ENCODE measurements around the gene TXNL4A.

DNA sequence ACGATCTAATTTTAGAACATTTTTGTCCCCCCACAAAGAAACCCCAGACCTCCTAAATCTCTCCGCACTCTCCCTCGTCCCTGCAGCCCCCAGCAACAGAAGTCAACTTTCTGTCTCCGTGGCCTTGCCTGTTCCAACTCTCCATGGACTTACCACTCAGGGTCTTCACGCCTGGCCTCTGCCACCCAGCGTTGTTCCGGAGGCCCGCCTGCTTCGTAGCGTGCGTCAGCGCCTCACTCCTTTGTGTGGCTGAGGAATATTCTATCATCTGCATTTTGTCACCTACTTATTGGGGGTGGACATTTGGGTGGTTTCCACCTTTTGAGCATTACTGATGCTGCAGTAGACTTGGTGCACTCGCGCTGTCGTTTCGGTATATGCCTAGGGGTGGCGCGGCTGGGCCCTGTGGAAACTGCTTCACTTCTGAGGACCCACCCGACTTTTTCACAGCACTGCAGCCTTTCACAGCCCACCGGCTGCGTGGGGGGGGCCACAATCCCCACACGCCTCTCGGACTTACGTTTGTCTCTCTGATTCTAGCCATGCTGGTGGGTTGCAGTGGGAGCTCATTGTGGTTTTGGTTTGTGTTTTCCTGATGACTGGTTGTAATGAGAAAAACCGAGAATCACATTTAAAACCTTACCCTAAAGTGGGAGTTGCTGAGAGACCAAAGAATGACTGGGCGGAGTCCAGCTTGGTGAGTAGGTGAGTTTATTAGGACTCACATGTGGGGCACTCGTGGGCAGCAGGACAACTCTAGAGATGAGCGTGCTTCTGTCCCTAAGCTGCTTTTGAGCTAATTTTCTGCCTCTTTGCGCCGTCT lies 25.3 kb downstream of the TXNL4A start:
- TF ChIP-seq, protein P1, sequence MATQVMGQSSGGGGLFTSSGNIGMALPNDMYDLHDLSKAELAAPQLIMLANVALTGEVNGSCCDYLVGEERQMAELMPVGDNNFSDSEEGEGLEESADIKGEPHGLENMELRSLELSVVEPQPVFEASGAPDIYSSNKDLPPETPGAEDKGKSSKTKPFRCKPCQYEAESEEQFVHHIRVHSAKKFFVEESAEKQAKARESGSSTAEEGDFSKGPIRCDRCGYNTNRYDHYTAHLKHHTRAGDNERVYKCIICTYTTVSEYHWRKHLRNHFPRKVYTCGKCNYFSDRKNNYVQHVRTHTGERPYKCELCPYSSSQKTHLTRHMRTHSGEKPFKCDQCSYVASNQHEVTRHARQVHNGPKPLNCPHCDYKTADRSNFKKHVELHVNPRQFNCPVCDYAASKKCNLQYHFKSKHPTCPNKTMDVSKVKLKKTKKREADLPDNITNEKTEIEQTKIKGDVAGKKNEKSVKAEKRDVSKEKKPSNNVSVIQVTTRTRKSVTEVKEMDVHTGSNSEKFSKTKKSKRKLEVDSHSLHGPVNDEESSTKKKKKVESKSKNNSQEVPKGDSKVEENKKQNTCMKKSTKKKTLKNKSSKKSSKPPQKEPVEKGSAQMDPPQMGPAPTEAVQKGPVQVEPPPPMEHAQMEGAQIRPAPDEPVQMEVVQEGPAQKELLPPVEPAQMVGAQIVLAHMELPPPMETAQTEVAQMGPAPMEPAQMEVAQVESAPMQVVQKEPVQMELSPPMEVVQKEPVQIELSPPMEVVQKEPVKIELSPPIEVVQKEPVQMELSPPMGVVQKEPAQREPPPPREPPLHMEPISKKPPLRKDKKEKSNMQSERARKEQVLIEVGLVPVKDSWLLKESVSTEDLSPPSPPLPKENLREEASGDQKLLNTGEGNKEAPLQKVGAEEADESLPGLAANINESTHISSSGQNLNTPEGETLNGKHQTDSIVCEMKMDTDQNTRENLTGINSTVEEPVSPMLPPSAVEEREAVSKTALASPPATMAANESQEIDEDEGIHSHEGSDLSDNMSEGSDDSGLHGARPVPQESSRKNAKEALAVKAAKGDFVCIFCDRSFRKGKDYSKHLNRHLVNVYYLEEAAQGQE (IDR thresholded peaks at IDR 0.05; ENCODE audit: insufficient read depth in 1 of 2, low read depth in 2 of 2, low read length in 1 of 2): no peak
- TF ChIP-seq, protein P2, sequence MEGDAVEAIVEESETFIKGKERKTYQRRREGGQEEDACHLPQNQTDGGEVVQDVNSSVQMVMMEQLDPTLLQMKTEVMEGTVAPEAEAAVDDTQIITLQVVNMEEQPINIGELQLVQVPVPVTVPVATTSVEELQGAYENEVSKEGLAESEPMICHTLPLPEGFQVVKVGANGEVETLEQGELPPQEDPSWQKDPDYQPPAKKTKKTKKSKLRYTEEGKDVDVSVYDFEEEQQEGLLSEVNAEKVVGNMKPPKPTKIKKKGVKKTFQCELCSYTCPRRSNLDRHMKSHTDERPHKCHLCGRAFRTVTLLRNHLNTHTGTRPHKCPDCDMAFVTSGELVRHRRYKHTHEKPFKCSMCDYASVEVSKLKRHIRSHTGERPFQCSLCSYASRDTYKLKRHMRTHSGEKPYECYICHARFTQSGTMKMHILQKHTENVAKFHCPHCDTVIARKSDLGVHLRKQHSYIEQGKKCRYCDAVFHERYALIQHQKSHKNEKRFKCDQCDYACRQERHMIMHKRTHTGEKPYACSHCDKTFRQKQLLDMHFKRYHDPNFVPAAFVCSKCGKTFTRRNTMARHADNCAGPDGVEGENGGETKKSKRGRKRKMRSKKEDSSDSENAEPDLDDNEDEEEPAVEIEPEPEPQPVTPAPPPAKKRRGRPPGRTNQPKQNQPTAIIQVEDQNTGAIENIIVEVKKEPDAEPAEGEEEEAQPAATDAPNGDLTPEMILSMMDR (IDR thresholded peaks at IDR 0.05): no peak
